DMS 273 treated with DMSO at 0.1 percent for 48 hours (cell line): ENCODE results near the gene ALG12.

Experiments
- DNase-seq: peaks from one replicate; lab custom pipeline; 2025; lab: John Stamatoyannopoulos, UW

Gene ALG12

GRCh38 chr22:49917974-49918910, at the start of gene ALG12, which contains the start of gene CRELD2:
ALG12 (minus strand) TSS chr22:49918438; CDS start chr22:49913765, 4,673 bp downstream.
CRELD2 (plus strand) TSS chr22:49918634; CDS start chr22:49918770, 136 bp downstream.
- peak; percentile 81 for DNase-seq

GRCh38 chr22:49967706-49968208, 49.5 kb upstream of the ALG12 start:
- no peak for DNase-seq

- DNase-seq: no peak
Measured at GRCh38 chr22:49966774-49967705, 48.8 kb upstream of the ALG12 start.

- no peak for DNase-seq
Measured at GRCh38 chr22:49966041-49966773, 48.0 kb upstream of the ALG12 start.

- no peak for DNase-seq
Measured at GRCh38 chr22:49965091-49966040, 47.1 kb upstream of the ALG12 start.

GRCh38 chr22:49964136-49965090, 46.2 kb upstream of the ALG12 start:
- no peak for DNase-seq

GRCh38 chr22:49963647-49964026, 45.4 kb upstream of the ALG12 start:
- no peak for DNase-seq

- DNase-seq: no peak
Measured at GRCh38 chr22:49962751-49963646, 44.8 kb upstream of the ALG12 start.

GRCh38 chr22:49962012-49962750, 43.9 kb upstream of the ALG12 start:
- no peak for DNase-seq

- no peak for DNase-seq
Measured at GRCh38 chr22:49961601-49962011, 43.4 kb upstream of the ALG12 start.

- no peak for DNase-seq
Measured at GRCh38 chr22:49961005-49961600, 42.9 kb upstream of the ALG12 start.

- DNase-seq: peak; percentile 83
Measured at GRCh38 chr22:49960159-49961004, 42.1 kb upstream of the ALG12 start, which contains the start of gene PIM3. PIM3 (plus strand) TSS chr22:49960772; CDS start chr22:49960948, 176 bp downstream.

GRCh38 chr22:49959782-49960158, 41.5 kb upstream of the ALG12 start:
- DNase-seq: no peak

GRCh38 chr22:49958931-49959781, 40.9 kb upstream of the ALG12 start:
- no peak for DNase-seq

GRCh38 chr22:49958366-49958921, 40.2 kb upstream of the ALG12 start:
- no peak for DNase-seq
